Lower leg skin (tissue), 4 donors: Measurements from ENCODE around the gene CADM1. TPM values are rescaled to one million over a fixed set of nuclear protein-coding genes. Genes with fewer than 3 reads are reported as not detected.

Source experiments
- DNase-seq, 2 donors: peaks; one replicate each; pipeline ENCODE4 v3.0.0-alpha.2; 2019; ENCODE audit warnings: low spot score in 2 of 2
- H3K4me3 ChIP-seq: fragments of 200-600 bp; sonication (generic); 2 replicates; pipeline ENCODE4 v1.5.1; 2017; ENCODE audit warnings: mild to moderate bottlenecking, low read depth; ENCODE audit not compliant: poor library complexity, severe bottlenecking
- CTCF ChIP-seq, 3 donors: fragments of 450-650 bp; IDR thresholded peaks; one replicate each; pipeline ENCODE4 v1.5.1; 2016; ENCODE audit warnings: antibody characterized with exemption in 3 of 3, mild to moderate bottlenecking in 3 of 3, moderate library complexity in 2 of 3
- POLR2A ChIP-seq, 2 donors: fragments of 450-650 bp; IDR thresholded peaks; one replicate each; pipeline ENCODE4 v1.6.1; 2016 to 2017; ENCODE audit warnings: antibody characterized with exemption in 2 of 2, mild to moderate bottlenecking in 1 of 2, moderate library complexity in 1 of 2
- WGBS, 2 donors: methylation state at CpG; one replicate each; pipeline ENCODE4 v1.1.5; 2018; 5-methylcytosine and 5-hydroxymethylcytosine counted together
- intact Hi-C: fragments of 100-400 bp; cut with DNase I; formaldehyde crosslinking; loops from one replicate; pipeline ENCODE4 v1.15.0; 2023; ENCODE audit warnings: low total_unique reads
- total RNA-seq, 4 donors: library from RNA; depleted of rRNA; stranded (reverse); fragments of >200 nt; gene quantifications; one replicate each; pipeline ENCODE4 v1.1.0, GENCODE V29; 2016

The CADM1 gene
- total RNA-seq, 4 donors from 2014 or later = 9.4 to 21.4 (median 11.8) TPM

- intact Hi-C loops = no loop called here
- WGBS, 2 donors = 56 to 60% methylated on average over 8 of the region's 8 CpGs
- H3K4me3 ChIP-seq = no peak overlapping the region
- TF ChIP-seq POLR2A (IDR thresholded peaks at IDR 0.05) (no peak), CTCF (IDR thresholded peaks at IDR 0.05) (no peak)
- DNase-seq = no peak
Observed at GRCh38 chr11:115276799-115277198, 227.4 kb downstream of the CADM1 start.

- DNase-seq = no peak
- no peak overlapping the region for H3K4me3 ChIP-seq
- WGBS, 2 donors = 71% methylated on average over 4 of the region's 4 CpGs
- intact Hi-C loops = no loop called here
- TF ChIP-seq CTCF (IDR thresholded peaks at IDR 0.05) = no peak
- TF ChIP-seq POLR2A (IDR thresholded peaks at IDR 0.05) = no peak
Observed at GRCh38 chr11:115276191-115276590, 228.0 kb downstream of the CADM1 start.

- H3K4me3 ChIP-seq = no peak overlapping the region
- no peak for TF ChIP-seq POLR2A (IDR thresholded peaks at IDR 0.05)
- no peak for TF ChIP-seq CTCF (IDR thresholded peaks at IDR 0.05)
- no peak for DNase-seq
- intact Hi-C loops = no loop called here
- WGBS, 2 donors = 95% methylated on average over 11 of the region's 11 CpGs
Observed at GRCh38 chr11:115275045-115275444, 229.2 kb downstream of the CADM1 start.

GRCh38 chr11:115272925-115273324 lies 231.3 kb downstream of the CADM1 start:
- TF ChIP-seq POLR2A (IDR thresholded peaks at IDR 0.05) = no peak
- no peak for TF ChIP-seq CTCF (IDR thresholded peaks at IDR 0.05)
- WGBS, 2 donors = 81 to 94% methylated on average over 4 of the region's 4 CpGs
- intact Hi-C loops = no loop called here
- H3K4me3 ChIP-seq = no peak overlapping the region
- no peak for DNase-seq

- no peak overlapping the region for H3K4me3 ChIP-seq
- intact Hi-C loops = no loop called here
- TF ChIP-seq POLR2A (IDR thresholded peaks at IDR 0.05) (no peak), CTCF (IDR thresholded peaks at IDR 0.05) (no peak)
Observed at GRCh38 chr11:115271643-115272042, 232.6 kb downstream of the CADM1 start.

GRCh38 chr11:115269191-115269950 lies 234.8 kb downstream of the CADM1 start:
- no peak for DNase-seq
- no peak overlapping the region for H3K4me3 ChIP-seq
- TF ChIP-seq CTCF (IDR thresholded peaks at IDR 0.05) (no peak), POLR2A (IDR thresholded peaks at IDR 0.05) (no peak)
- intact Hi-C loops = no loop called here
- WGBS, 2 donors = 88 to 93% methylated on average over 8 of the region's 8 CpGs

More at GRCh38 chr11:115271643-115272042, 232.6 kb downstream of the CADM1 start:
- no peak for DNase-seq
